Body of pancreas (tissue), 4 donors: Measurements from ENCODE around the gene KLHL40.

Source experiments
- CTCF ChIP-seq, 7 experiments: fragments of 450-650 bp in 4 of 7; fragments of 200-600 bp in 3 of 7; sonication (generic) in 3 of 7; IDR thresholded peaks; one replicate each; pipeline ENCODE4 v1.5.1; 2016 to 2019; ENCODE audit warnings: antibody characterized with exemption in 7 of 7
- POLR2A ChIP-seq, 3 donors: fragments of 450-650 bp; IDR thresholded peaks; one replicate each; pipeline ENCODE4 v1.6.1; 2016; ENCODE audit warnings: antibody characterized with exemption in 3 of 3, mild to moderate bottlenecking in 2 of 3

DNA sequence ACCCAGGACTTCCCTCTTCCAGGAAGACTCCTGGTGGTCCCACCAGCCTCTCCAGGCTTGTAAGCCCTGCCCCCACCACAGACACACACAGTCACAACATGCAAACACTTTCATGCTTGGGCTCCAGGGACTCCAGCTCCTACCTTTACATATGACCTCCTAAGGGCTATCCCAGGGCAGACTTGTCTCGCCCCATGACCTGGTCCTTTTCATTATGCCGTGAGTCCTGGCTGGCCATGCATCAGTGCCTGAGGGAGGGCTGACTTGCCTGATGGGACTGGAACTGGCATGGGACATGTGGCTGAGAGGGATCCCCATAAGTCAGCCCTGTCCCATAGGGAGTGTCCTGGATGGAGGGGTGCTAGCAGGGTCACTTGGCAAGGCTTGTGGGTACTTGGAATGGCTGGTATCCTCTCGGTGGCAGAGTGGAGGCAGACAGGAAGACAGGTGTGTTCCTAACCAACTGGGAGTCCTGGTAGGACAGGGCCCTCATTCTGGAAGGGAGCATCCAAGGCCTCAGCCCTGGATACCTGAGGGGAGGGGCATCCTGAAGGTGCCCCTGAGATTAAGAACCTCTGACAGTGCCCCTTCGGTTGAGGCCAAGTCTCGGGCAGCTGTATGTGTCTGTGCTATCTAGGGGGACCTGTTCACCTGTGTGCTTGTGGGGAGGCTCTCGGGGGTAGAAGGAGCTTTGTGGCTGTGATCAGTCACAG is 17.8 kb downstream of the KLHL40 start:
- TF ChIP-seq CTCF (IDR thresholded peaks at IDR 0.05), result no peak
- TF ChIP-seq POLR2A (IDR thresholded peaks at IDR 0.05), result no peak
